ENCODE data around the gene TTPAL.

- TF ChIP-seq CTCF (conservative IDR thresholded peaks at IDR 0.05; ENCODE audit: low read depth, low read length) (no peak), EZH2phosphoT487 (IDR thresholded peaks at IDR 0.05; ENCODE audit: borderline replicate concordance, low read length) (no peak), EZH2 (IDR thresholded peaks at IDR 0.05; ENCODE audit: low read length, unreplicated experiment) (no peak)
These were observed 27.3 kb downstream of the TTPAL start for GRCh38 chr20:44502968-44503367.
